CD4-positive, alpha-beta T cell treated with Interleukin-4 for 4 hours (primary cell): ENCODE measurements around the gene CCNF.
A peak's percentile ranks its signal among the peaks of the same experiment; 100 is the strongest.
"Not testable (repeated sequence)": the region's sequence is repeated elsewhere in the genome, so short reads cannot be mapped to it uniquely, and the experiment has no call there.

Source experiments
- DNase-seq: peaks from one replicate; pipeline ENCODE4 v3.0.0-alpha.2; 2020

Gene CCNF

DNA sequence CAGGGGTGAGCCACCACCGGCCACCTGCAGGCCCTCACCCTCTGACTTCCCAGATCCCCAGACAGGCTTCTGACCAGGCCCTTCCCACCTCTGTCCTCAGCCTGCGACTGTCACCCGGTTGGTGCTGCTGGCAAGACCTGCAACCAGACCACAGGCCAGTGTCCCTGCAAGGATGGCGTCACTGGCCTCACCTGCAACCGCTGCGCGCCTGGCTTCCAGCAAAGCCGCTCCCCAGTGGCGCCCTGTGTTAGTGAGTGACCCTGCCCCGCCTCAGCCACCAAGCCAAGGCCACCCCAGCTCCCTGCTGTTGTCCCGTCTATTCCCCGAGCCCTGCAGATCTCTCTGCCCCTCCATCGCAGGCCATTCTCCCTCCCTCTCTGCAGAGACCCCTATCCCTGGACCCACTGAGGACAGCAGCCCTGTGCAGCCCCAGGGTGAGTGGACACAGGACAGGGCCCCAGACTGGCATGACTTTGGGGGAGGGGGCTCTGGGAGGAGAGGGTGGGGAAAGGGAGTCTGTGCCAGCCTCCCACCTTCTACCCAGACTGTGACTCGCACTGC is 43.7 kb downstream of the CCNF start:
- DNase-seq: no peak

DNA sequence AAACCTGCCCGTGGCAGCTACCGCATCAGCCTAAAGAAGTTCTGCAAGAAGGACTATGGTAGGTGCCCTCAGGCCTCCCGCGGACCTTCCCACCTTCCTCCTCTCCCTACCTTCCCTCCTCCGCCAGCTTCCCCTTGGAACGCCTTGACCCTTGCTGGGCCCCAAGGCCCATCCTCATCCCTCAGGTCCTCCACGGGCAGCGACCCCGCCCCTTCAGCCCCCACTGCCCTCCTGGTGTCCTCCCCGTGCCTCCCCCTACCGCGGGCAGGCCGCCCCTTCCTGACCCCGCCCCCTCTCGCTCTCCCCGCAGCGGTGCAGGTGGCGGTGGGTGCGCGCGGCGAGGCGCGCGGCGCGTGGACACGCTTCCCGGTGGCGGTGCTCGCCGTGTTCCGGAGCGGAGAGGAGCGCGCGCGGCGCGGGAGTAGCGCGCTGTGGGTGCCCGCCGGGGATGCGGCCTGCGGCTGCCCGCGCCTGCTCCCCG is 44.2 kb downstream of the CCNF start:
- DNase-seq: peak; percentile 12

DNA sequence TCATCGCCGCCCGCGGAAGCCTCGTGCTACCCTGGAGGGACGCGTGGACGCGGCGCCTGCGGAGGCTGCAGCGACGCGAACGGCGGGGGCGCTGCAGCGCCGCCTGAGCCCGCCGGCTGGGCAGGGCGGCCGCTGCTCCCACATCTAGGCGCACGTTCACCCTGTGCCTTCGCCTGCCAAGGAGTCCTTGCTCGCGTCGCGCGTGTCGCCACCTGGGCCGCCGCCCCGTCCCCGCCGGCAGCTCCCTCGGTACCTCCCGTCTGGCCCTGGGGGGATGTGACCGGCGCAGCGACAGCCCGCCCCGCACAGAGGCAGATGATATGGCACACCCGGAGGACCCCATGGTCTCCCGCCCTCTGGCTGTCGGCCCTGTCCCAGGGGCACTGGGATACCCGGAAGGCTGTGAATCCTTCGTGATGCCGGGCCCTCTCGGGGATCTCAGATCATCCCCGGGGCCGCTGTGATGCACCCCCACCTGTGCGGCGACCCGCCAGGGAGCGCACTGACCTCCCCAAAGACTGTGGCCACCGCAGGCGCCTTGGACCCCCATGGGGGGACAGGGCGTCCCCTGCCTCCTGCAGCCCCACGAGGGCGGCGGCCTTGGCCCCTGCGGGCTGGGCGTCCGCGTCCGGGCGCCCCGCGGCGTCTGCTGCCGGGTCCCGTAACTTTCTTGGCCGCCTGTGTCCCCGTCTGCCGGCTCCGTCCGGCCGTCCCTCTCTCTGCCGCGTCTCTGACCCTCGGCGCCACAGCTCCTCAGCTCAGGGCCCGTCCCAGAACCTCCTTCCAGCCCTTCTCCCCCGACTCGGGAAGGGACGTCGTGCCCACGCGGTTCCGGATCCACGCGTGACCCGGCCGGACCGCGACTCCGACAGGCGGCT is 45.0 kb downstream of the CCNF start:
- peak; percentile 48 for DNase-seq

DNA sequence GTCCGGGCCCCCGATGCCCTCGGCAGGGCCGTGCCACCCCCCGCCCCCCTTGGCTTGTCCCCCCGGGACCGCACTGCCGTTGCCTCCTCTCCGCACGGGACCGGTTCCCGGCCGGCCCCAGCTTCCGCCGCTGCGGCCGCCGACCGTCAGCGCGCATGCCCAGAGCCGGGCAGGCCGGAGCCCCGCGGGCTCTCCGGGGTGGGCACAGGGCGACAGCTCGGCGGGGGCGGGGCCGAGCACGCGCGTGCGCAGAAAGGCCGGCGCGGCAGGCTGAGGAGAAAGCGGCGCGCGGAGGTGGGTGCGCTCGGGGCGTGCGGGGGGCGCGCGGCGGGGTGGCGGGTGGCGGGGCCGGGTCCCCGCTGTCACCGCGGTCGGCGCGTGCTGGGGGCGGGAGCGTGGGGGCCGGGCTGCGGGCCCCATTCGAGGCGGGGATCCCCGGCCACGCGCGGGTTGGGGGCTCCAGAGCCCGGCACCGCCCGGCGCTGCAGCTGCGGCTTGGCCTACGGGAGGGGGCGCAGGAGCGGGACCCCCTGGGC is 45.7 kb downstream of the CCNF start, which contains the start of gene TBC1D24:
Gene TBC1D24, plus strand, starts transcription at position 251 of the 536 bp plus-strand sequence. CDS start 21,022 bp downstream, outside the sequence.
- peak; percentile 73 for DNase-seq

DNA sequence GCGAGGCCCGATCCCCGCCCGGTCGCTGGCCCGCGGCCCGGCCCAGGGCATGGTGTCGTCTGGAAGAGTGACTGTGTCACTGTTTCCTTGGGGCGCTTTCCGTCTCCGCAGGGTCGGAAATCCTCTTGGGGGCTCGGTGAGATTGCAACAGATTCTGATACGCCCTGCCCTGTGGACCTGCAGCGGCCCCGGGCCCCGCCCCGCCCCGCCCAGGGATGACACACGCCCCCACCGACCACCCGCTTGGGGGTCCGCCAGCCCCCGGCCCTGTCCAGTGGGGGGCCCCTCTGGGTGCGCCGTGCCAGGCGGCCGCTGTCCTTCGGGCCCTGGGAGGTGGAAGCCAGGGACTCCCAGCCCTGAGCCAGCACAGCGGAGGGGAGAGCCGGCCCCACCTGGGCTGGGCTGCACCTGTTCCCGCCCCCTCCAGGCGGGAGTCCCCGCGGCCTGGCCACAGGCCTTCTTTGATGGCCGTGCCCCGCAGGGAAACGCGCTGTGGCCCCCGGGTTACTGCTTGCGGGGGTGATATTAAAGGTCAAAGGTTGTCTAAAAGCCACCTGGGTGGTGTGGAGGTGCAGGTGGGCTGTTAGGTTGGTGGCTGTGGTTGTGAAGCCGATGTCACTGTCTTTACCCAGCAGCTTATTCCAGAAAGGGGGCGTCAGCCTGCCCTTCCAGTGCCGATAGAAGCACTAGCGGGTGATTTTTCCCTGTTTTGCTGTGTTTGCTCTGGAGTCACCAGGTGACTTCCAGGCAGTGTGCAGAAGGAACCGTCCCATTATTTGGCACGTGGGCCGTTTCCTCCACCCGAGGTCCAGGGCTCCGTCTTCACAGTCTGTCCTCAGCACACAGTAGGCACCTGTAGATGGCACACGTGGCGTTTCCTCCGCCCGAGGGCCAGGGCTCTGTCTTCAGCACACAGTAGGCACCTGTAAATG is 46.4 kb downstream of the CCNF start:
- peak; percentile 18 for DNase-seq

DNA sequence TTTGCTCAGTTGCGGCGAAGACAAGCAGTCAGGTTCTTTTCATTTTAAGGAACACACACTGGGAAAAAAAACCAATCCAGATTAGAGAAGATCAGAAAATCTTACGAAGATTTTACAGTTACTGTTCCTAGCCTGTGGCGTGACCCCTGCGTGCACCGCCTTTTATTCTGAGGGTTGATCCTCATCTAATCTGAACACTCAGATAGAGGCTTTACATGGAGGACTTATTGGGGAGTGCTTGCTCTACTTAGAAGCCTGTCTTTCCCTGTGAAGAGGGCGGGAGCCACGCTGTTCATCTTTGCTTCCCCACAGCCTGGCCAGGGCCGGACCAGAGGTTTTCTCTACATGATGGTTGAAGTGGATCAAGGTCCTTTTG is 47.1 kb downstream of the CCNF start:
- no peak for DNase-seq

DNA sequence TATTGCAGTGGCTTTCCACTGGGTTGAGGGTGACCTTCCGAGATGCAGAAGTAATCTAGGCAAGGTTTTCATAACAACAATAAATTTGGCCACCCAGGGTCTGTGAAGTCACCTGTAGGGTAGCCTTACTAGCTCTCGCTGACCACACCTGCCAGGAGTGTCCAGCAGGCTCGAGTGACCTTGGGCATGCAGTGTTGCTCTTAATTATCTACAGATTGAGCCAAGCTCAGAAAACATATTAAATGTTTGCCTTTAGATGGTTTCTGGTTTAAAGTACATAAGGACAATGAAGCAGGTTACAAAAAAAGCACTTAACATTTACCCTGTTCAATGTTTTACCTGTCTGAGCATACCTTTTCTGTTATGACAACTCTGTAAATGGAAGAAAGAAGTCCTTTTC is 47.5 kb downstream of the CCNF start:
- DNase-seq: no peak

DNA sequence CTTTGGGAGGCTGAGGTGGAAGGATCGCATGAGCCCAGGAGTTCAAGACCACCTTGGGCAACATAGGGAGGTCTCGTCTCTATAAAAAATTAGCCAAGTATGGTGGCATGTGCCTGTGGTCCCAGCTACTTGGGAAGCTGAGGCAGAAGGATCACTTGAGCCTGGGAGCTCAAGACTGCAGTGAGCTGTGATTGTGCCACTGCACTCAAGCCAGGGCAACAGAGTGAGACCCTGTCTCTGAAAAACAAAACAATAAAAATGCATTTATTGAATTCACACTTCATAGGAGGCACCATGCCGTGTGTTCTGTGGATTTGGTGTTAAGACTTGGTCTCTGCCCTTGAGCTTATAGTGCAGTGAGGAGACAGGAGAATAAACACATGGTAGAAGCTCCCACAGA is 48.1 kb downstream of the CCNF start:
- no peak for DNase-seq

DNA sequence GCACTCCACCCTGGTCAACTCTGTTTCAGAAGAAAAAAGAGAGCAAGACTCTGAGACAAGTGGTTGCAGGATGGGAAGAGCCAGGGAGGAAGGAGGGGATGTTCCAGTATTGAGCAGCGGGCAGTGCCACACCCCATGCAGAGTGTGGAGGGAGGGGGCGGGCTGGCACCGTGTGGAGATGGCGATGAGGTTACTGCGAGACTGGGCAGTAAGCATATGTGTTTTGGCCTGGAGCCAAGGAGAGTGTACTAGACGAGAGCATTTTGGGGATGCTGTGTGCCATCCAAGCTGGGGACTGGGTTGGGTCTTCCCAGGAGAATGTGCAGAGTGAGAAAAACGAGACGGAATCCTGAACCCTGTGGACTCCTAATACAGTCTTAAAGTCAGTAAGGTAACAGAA is 49.0 kb downstream of the CCNF start:
- DNase-seq: no peak

DNA sequence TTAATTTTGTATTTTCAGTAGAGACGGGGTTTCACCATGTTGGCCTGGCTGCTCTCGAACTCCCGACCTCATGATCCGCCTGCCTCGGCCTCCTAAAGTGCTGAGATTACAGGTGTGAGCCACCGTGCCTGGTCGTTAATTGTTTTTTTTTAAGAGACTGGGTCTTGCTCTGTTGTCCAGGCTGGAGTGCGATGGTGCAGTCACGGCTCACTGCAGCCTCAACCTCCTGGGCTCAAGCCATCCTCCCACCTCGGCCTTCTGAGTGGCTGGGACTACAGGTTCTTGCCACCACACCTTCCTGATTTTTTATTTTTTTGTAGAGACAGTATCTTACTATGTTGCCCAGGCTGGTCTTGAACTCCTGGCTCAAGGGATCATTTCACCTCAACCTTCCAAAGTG is 50.7 kb downstream of the CCNF start:
- not testable (repeated sequence) for DNase-seq

DNA sequence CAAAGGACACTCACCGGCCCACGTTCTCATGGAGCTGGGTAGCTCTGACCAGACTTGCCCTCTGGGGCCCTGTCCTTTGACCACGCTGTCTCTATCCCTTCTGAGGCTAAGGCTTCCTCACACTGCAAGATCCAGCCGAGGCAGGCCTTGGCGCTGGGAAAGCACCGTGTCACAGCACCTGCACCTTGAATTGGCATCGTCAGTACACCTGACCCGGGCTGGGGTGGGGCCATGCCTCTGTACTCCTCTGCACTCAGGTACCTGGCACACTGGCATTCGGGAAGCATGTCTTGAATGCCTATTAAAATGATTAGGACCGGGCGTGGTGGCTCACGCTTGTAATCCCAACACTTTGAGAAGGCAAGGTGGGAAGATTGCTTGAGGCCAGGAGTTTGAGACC is 51.7 kb downstream of the CCNF start:
- DNase-seq: no peak

DNA sequence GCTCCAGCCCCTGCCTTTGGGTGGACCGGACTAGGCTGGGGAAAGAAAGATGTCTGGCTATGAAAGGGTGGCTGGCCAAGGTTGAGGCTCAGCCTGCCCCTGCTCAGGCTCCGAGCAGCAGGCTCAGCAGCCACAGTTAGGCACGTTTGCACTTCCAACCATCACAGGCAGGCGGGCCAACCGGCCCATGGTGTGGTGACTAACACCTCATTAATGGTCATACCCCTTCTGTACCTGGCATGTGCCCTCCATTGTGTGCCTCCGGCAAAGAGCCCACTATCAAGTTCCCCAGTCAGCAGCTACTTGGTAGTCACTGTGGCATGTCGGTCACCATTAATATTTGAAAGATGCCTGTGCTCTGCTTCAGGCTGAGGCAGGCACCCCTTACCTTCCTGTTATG is 52.4 kb downstream of the CCNF start:
- DNase-seq: no peak

DNA sequence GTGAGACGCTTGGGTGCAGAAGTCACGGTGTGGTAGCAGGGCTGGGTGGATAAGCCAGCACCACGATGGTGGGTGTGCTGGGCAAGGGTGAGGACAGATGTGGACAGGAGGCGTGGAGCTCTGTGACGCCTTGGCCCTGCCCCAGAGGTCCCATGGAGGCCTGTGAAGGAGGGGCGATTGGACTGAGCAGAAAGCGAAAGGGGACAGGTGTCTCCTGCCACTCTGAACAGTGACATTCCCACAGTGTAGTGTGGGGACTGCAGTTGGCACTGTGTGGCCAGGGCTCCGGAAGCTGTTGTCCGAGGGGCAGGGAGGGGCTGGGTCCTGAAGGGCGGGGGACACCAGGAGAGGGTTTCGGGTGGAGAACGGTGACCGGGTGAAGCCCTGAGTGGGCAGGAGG is 53.0 kb downstream of the CCNF start:
- no peak for DNase-seq

DNA sequence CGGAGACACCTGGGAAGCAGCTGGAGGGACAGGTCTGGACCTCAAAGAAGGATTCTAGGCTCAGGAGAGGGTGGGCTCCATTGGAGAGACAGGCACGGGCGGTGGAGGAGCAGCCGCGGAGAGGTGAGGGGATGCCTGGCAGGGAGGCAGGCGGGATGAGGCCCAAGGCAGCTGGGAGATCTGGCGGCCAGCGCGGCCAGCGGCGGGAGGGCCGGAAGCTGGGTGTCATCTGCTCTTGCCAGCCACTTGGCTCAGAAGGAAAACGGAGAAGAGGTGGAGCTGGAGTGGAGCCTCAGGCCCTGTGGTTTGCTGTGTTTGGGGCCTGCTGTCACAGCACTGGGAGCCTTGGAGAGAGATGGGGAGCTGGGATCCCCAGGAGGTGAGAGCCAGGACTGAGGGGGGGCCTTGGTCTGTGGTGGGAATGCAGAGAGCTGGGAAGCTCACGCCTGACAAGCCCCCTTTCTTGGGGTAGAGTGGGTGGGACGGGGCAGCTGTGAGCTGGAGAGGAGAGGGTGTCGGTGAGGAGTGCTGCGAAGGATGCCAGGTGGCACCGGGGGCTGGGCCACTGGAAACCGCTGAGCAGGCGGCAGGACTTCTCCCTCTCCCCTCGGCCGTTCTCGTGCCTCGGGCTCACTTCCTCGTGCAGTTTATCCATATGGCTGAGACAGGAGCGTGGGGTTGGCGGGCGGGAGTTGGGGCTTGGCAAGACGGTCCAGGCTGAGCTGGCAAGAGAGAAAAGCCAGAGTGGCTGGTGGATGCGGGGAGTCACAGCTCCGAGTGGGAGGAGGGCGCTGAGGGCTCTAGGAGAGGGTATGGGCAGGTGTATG is 53.7 kb downstream of the CCNF start:
- DNase-seq: no peak

DNA sequence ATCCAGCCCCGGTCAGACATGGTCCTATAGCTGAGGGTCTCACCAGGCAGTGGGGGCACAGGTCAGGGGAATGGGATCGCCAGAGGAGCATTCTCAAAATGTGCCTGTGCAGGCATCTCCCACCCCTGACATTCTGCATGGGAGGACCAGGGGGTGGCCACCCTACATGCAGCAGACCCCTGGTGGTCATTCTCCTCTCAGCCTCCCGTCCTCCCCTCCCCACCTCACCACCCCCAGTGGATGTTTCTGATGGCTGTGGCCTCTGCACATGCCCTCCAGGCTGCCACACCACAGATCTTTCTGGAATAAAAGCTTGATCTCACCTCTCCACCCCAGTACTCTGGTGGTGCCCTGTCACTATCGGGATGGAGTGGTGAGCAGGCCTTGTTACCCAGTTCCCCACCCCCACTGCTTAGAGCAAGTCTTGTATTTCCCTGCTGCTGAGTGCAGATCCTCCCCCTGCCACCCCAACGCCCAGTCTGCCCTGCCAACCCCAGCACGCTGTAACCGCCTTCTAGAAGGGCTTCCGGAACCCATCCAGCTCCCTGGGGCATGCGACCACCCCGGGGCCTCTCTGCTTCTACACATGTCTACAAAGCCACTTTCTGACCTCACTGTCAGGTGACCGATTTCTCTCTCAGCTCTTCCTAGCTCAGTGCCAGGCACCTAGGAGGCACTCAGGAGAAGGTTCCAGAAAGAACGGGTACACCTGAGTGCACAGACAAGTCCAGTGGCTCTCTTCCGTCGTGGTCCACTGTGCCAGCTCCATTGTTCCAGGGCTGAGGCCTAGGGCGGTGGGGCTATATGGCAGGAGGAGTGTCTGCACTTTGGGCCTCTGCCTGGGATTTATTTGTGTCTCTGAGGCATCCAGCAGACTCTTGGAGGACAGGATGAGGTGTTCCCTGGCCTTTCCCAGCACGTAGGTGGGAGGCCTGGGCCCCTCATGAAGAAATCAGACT is 55.0 kb downstream of the CCNF start:
- no peak for DNase-seq

DNA sequence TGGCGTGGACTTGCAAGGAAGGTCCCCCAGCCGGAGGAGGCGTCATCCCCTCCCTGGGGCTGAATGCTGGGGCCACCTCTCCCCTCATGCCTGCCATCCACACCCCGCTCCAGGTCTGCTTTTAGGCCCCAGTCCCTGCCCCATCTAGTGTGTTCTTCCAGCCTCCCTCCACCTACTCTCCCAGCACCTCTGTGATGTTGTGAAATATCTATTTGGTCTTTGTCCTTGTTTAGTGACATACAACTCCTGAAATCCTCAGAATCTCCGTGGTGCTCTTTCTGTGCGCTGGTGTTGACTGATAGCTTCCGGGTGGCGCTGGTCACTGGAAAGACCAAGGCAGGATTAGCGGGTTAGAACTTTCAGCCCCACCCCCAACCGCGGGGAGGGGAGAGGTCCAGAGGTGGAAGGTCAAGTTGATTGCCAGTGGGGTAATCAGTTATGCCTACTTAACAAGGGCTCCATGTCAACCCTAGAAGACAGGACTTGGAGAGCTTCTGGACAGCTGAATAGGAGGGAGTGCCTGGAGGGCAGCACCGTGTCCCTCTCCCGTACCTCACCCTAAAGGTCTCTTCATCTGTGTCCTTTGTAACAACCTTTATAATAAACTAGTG is 55.8 kb downstream of the CCNF start:
- no peak for DNase-seq

DNA sequence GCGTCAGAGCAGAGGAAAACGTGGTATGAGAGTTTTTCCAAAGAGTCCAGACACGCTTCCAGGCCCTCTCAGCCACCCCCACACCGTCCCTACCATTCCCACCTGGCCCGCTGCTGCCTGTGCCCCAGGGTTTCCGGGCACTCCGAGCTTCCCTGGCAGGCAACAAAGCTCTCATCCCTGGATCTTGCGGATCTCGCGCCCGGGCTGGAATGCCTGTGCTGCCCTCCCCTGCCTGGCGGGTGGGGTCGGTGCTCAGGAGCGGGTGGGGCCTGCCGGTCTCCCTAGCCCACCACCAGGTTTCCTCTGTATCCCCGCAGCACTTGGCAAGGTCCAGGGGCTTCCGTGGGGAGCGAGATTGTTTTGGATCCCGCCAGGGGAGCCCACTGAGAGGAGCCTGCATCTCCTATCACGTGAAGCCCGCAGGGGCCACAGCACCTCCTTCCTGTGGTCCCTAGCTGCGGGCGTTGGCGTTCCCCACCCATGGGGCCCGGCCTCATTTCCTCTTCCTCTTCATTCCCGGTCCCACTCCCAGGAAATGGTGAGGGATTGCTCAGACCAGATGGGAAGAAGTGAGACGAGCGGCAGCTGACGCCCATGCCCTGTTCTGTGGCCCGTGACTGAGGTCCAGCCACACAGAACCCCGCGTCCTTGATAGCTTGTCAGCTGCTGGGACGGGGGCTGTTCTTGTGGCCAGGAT is 56.7 kb downstream of the CCNF start:
- DNase-seq: no peak

DNA sequence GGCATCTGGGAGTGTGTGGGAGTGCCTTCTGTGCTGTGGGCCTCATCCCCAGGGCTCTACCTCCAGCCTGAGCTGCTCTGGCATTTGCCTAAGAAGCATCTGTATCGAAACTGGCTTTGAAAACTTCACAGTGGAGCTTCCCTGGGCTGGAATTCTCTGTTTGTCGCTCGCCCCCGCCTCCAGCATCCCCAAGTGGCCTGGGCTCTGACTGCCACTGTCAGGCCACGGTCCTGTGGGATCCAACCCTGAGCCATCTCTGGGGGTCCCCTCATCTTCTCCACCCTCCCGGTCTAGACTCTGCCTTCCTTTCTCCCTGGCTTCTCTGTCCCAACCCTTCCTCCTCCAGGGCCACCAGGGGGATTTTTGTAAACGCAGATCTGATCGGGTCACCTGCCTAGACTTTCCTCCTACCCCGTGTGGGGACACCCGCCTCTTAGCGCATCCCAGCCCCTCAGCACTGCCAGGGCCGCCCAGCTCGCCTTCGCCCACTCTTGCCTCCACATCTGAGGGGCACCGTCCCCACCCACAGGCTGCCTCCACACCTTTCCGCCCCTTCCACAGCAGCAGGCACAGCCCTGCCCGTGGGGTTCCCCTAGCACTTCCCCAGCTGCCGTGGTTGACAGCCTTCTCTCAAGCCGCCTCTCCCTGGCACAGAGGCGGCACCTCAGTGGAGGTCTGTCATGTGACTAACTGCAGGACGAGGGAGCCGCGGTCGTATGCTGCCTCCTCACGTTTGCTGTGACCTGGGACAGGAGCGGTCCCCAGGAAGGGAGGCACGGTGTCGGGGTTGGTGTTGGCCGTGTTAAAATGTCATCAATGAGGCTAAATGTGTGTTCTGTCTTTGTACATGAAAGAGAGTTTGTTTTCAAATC is 57.6 kb downstream of the CCNF start:
- peak; percentile 85 for DNase-seq

DNA sequence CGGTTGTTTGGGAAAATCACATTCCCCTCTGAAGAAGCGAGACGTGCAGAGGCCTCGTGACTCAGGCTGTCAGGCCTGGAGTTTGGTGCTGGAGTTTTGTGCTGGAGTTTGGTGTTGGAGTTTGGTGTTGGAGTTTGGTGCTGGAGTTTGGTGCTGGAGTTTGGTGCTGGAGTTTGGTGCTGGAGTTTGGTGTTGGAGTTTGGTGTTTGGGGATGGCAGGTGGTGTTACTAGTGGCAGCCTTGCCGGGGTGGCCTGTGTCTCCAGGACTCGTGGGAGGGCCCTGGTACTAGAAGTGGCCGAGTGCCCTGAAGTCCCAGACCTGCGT is 58.2 kb downstream of the CCNF start:
- no peak for DNase-seq
